ENCODE results near the gene TNNT3.
A peak's percentile ranks its signal among the peaks of the same experiment; 100 is the strongest.
"Not testable (repeated sequence)": the region's sequence is repeated elsewhere in the genome, so short reads cannot be mapped to it uniquely, and the experiment has no call there.

Gene TNNT3

DNA sequence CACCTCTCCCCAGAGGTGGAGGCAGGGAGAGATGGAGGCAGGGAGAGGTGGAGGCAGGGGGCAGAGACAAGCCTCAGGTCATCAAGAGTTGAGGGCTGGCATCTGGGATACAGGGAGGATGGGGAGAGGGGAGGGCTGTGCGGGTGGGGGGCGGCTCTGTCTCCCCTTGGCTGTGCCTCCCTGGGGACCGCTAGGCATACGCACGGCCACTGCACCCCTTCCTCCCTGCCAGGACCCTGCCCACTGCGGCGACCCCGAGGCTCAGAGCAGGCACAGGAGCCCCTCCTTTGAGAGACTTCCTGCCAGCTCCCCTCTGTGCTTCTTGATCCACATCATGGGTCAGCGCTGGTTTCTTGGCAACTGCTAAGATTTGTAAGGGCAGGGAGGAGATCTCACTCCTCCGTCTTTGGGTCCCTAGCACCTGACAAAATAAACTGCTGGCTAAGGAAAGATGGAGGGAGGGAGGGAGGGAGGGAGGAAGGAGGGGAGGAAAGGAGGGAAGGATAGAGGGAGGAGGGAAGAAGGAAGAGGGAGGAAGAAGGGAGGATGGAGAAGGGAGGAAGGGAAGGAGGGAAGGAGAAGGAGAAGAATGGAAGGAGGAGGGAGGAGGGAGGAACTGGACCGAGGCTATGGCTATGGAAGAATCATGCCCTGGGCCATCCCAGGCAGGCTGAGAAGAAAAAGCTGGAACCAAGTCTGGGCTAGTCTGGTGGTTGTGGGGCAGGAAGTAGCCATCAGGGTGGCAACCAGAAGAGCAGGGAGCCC, 46.3 kb upstream of the TNNT3 start:
- peaks cover 26% of the 10 kb centered on the region for H3K4me1 Mint-ChIP-seq
- peak overlapping the region; percentile 92 to 97 (median 94) for H3K27ac Mint-ChIP-seq
- no peaks in the 10 kb centered on the region for H3K36me3 Mint-ChIP-seq (ENCODE audit: low read depth)
- peak overlapping the region in 2 of 3 experiments; percentile 12 to 21 for H3K4me3 Mint-ChIP-seq
- peaks cover 10% of the 10 kb centered on the region for H3K27me3 Mint-ChIP-seq (ENCODE audit: low read depth)
- TF ChIP-seq CTCF (IDR thresholded peaks at IDR 0.05; ENCODE audit: unreplicated experiment in 3 of 3), result no peak
- H3K9me3 Mint-ChIP-seq, result no peaks in the 10 kb centered on the region

- H3K27me3 Mint-ChIP-seq (ENCODE audit: low read depth); H3K36me3 Mint-ChIP-seq (ENCODE audit: low read depth); H3K9me3 Mint-ChIP-seq: not testable (repeated sequence)
- Mint-ChIP-seq H3K4me3 (peak overlapping the region in 1 of 3 experiments; percentile 12), H3K4me1 (peaks cover 26% of the 10 kb centered on the region), H3K27ac (peak overlapping the region; percentile 92 to 97 (median 94))
These were observed 45.7 kb upstream of the TNNT3 start for GRCh38 chr11:1873813-1874150.

GRCh38 chr11:1874441-1875092, 44.9 kb upstream of the TNNT3 start:
- H3K4me3 Mint-ChIP-seq; H3K9me3 Mint-ChIP-seq; H3K36me3 Mint-ChIP-seq (ENCODE audit: low read depth); H3K27ac Mint-ChIP-seq; H3K27me3 Mint-ChIP-seq (ENCODE audit: low read depth): not testable (repeated sequence)
- H3K4me1 Mint-ChIP-seq, result peaks cover 26% of the 10 kb centered on the region

DNA sequence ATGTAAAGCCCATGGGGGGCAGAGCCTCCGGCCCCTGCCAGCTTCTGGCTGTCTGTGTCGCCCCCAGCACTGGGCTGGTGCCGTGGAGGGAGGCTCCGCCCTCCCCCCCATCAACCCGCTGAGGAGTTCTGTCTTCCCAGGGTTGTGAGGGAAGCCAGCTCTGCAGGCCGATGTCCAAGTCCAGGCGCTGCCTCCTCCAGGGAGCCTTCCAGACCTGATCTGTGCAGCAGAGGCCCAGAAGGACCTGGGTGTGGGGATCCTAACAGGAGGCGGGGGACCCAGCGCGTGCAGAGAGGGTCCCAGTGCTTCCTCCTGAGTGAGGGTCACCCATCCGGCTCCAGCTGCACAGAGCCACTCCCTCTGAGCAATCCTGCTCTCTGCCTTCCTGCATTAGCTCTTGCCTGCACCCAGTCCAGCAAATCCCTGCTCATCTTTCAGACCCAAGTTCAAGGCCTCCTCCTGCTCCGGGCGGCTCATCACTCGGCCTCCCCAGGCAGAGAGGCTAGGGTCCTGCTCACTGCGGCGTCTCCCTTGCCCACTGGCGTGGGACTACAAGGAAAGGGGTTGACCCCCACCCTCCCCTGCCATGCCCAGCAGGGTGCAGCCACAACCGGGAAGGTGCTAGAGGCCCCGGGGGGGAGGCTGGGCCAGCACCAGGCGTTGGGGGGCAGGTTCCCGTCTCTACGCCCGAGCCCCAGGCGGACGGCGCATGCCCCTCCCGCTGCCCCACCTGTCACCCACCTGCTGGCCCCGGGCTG, 44.2 kb upstream of the TNNT3 start:
- Mint-ChIP-seq H3K27me3 (ENCODE audit: low read depth) (peaks cover 3% of the 10 kb centered on the region), H3K36me3 (ENCODE audit: low read depth) (no peaks in the 10 kb centered on the region), H3K4me3 (peak overlapping the region in 2 of 3 experiments; percentile 40 to 52), H3K27ac (peak overlapping the region; percentile 81 to 86 (median 82)), H3K4me1 (peaks cover 30% of the 10 kb centered on the region), H3K9me3 (no peaks in the 10 kb centered on the region)
- no peak for TF ChIP-seq CTCF (IDR thresholded peaks at IDR 0.05; ENCODE audit: unreplicated experiment in 3 of 3)

- Mint-ChIP-seq H3K4me1 (peaks cover 30% of the 10 kb centered on the region), H3K27ac (peak overlapping the region; percentile 94 to 98 (median 96))
- not testable (repeated sequence) for H3K4me3 Mint-ChIP-seq; H3K36me3 Mint-ChIP-seq (ENCODE audit: low read depth); H3K27me3 Mint-ChIP-seq (ENCODE audit: low read depth); H3K9me3 Mint-ChIP-seq
These were observed 43.6 kb upstream of the TNNT3 start for GRCh38 chr11:1875851-1876301.

DNA sequence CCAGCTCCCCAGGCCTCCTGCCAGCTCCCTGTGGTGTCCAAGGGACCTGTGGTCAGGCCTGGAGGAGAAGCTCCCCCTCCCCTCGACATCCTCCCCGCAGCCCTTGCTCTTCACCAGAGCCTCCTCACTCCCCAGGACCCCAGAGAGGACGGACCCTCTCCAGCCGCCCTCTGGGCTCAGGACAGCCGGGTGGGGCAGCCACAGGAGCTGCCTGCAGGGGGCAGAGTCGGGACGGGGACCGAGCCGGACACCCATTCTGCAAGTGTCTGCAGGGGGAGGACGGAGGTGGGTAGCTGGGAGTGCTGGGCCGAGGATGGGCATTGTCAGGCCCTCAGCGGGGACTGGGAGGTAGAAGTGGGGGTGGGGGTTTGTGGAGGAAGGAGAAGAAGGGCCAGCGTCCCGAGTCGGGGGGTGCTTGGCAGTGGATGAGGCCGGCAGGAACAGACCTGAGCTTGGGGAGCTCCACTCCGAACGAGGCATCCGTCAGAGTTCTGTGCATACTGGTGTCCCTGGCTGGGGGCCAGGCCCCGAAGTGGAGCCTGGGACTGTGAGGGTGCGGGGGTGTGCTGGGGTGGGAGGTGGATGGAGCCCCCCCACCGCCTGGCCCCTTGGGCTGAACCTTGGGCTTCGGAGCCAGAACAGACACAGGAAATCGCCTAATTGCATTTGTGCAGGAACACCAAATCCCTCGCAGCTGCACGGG, 43.0 kb upstream of the TNNT3 start:
- Mint-ChIP-seq H3K27me3 (ENCODE audit: low read depth) (no peaks in the 10 kb centered on the region), H3K4me1 (peaks cover 29% of the 10 kb centered on the region), H3K4me3 (peak overlapping the region; percentile 32 to 78 (median 64)), H3K27ac (peak overlapping the region; percentile 94 to 98 (median 96)), H3K9me3 (no peaks in the 10 kb centered on the region), H3K36me3 (ENCODE audit: low read depth) (no peaks in the 10 kb centered on the region)
- peak; percentile 21 to 46 (median 26) for TF ChIP-seq CTCF (IDR thresholded peaks at IDR 0.05; ENCODE audit: unreplicated experiment in 3 of 3)
